ENCODE measurements around the gene TEP1. TPM values are rescaled to one million over a fixed set of nuclear protein-coding genes. Genes with fewer than 3 reads are reported as not detected.
"Not testable (repeated sequence)": the region's sequence is repeated elsewhere in the genome, so short reads cannot be mapped to it uniquely, and the experiment has no call there.

The TEP1 gene
- total and polyA plus RNA-seq, 10 of the 15 experiments (the other 5 are each of a cell fraction or from before 2014, with no cell fraction given), result 3.3 to 29.7 (median 16.8) TPM

DNA sequence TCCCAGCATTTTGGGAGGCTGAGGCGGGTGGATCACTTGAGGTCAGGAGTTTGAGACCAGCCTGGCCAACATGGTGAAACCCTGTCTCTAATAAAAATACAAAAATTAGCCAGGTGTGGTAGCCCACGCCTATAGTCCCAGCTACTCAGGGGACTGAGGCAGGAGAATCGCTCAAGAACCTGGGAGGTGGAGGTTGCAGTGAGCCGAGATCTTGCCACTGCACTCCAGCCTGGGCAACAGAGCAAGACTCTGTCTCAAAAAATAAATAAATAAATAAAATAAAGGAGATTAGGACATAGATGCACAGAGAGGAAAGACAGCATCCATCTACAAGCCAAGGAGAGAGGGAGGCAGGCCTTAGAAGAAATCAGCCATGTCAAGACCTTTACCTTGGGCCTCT lies 72.3 kb downstream of the TEP1 start:
- FAIRE-seq; H2AFZ ChIP-seq (ENCODE audit: control insufficient read depth, low read depth, low read length); H4K20me1 ChIP-seq (ENCODE audit: control insufficient read depth, insufficient read depth); H3K4me2 ChIP-seq (ENCODE audit: control insufficient read depth, insufficient read depth); H3K27ac ChIP-seq (ENCODE audit: control insufficient read depth, insufficient read depth); BruUV-seq (replicated peaks); H3K9me3 ChIP-seq (replicated peaks; ENCODE audit: control insufficient read depth, insufficient read depth, low read length); DNase-seq (ENCODE audit: low read depth, low spot score); H3K4me1 ChIP-seq (ENCODE audit: control insufficient read depth, insufficient read depth, low read length); H3K36me3 ChIP-seq (ENCODE audit: control insufficient read depth in 2 of 2, insufficient read depth in 2 of 2, low read length in 1 of 2); ATAC-seq; H3K9ac ChIP-seq (ENCODE audit: control insufficient read depth, insufficient read depth, low read length); H3K4me3 ChIP-seq; in situ Hi-C loops (cut with MboI); H3K27me3 ChIP-seq (replicated peaks in 1 of 2; ENCODE audit: control insufficient read depth in 2 of 2, insufficient read depth in 2 of 2, low read length in 1 of 2): not testable (repeated sequence)
- peaks cover 10% of the 10 kb centered on the region for H3K79me2 ChIP-seq (ENCODE audit: control insufficient read depth, insufficient read depth, low read length)
- ChIA-PET RAD21 (ENCODE audit: unreplicated experiment) (interaction anchor here (1.0 to 3.8 kb wide), 5 partner anchors 8 to 342 kb away, joined by 3 to 55 read pairs (median 10); partner anchors contain the start of gene CCNB1IP1), SMC1A (ENCODE audit: uncharacterized antibody, unreplicated experiment) (interaction anchor here (1.1 to 6.3 kb wide), 8 partner anchors 8 to 340 kb away, joined by 3 to 65 read pairs (median 7); partner anchors contain the start of gene CCNB1IP1), CTCF (interaction anchor here (0.7 to 5.1 kb wide), 10 partner anchors 10 to 272 kb away, joined by 3 to 62 read pairs (median 4); partner anchors contain the start of gene CCNB1IP1), POLR2A (interaction anchor here (0.9 to 4.7 kb wide), 3 partner anchors 10 to 423 kb away, joined by 3 to 96 read pairs (median 29); partner anchors contain the start of genes CCNB1IP1 and TEP1)
- intact Hi-C loops (cut with micrococcal nuclease; ENCODE audit: unreplicated experiment), result loop anchor here (5.0 kb wide), 4 partner anchors 71 to 761 kb away; partner anchors contain the start of genes TEP1 and TMEM253
- WGBS (ENCODE audit: insufficient coverage, insufficient replicate concordance, low lambda C conversion rate, missing lambda C conversion rate), result 96% methylated on average over 4 of the region's 4 CpGs

- DNase-seq (ENCODE audit: low read depth, low spot score) (no peak), ATAC-seq (no peak), FAIRE-seq (no peak)
- SMC1A ChIA-PET (ENCODE audit: uncharacterized antibody, unreplicated experiment), result interaction anchor here (0.8 to 3.3 kb wide), 10 partner anchors 9 to 288 kb away, joined by 3 to 58 read pairs (median 4); partner anchors contain the start of genes APEX1, PARP2 and TEP1
- H3K4me1 ChIP-seq (ENCODE audit: control insufficient read depth, insufficient read depth, low read length), result peaks cover 6% of the 10 kb centered on the region; the same call in 1 of the 2 replicates
- POLR2A ChIA-PET, result interaction anchor here (0.7 to 7.4 kb wide), 6 partner anchors 8 to 331 kb away, joined by 3 to 96 read pairs (median 3); partner anchors contain the start of genes APEX1, OSGEP and PARP2
- H3K27ac ChIP-seq (ENCODE audit: control insufficient read depth, insufficient read depth), result peak overlapping the region; percentile 85
- H2AFZ ChIP-seq (ENCODE audit: control insufficient read depth, low read depth, low read length), result no peak overlapping the region; the same call in 1 of the 2 replicates
- no TSS peak for BruUV-seq (replicated peaks)
- no peak overlapping the region for H3K4me3 ChIP-seq
- in situ Hi-C loops (cut with MboI) (loop anchor here (5.0 kb wide), 1 partner anchor 348 kb away; the partner anchor contains the start of gene RNASE4), intact Hi-C loops (cut with micrococcal nuclease; ENCODE audit: unreplicated experiment) (no loop called here)
- CTCF ChIA-PET, result interaction anchor here (0.7 to 11.3 kb wide), 9 partner anchors 8 to 331 kb away, joined by 3 to 216 read pairs (median 4); partner anchors contain the start of genes PARP2, TEP1 and TTC5
- H3K9ac ChIP-seq (ENCODE audit: control insufficient read depth, insufficient read depth, low read length), result no peak overlapping the region
- no peaks in the 10 kb centered on the region for H3K27me3 ChIP-seq (replicated peaks in 1 of 2; ENCODE audit: control insufficient read depth in 2 of 2, insufficient read depth in 2 of 2, low read length in 1 of 2)
- RAD21 ChIA-PET (ENCODE audit: unreplicated experiment), result interaction anchor here (0.9 to 3.5 kb wide), 4 partner anchors 8 to 280 kb away, joined by 3 to 49 read pairs (median 9); partner anchors contain the start of gene PARP2
- peaks cover 42% of the 10 kb centered on the region for H3K79me2 ChIP-seq (ENCODE audit: control insufficient read depth, insufficient read depth, low read length)
- H4K20me1 ChIP-seq (ENCODE audit: control insufficient read depth, insufficient read depth), result no peaks in the 10 kb centered on the region
- H3K36me3 ChIP-seq (ENCODE audit: control insufficient read depth in 2 of 2, insufficient read depth in 2 of 2, low read length in 1 of 2), result peaks cover 0 to 4% of the 10 kb centered on the region in 2 experiments; a peak in 1 of 4 replicates
- WGBS (ENCODE audit: insufficient coverage, insufficient replicate concordance, low lambda C conversion rate, missing lambda C conversion rate), result 66% methylated on average over 7 of the region's 7 CpGs
- H3K4me2 ChIP-seq (ENCODE audit: control insufficient read depth, insufficient read depth), result peak overlapping the region; percentile 89
- no peaks in the 10 kb centered on the region for H3K9me3 ChIP-seq (replicated peaks; ENCODE audit: control insufficient read depth, insufficient read depth, low read length)
- TF ChIP-seq ZNF207 (IDR thresholded peaks at IDR 0.05; ENCODE audit: borderline replicate concordance), result no peak
- no peak for TF ChIP-seq RUNX3 (IDR thresholded peaks at IDR 0.05; ENCODE audit: low read length)
- no peak for TF ChIP-seq MEF2A (IDR thresholded peaks at IDR 0.05; ENCODE audit: insufficient read depth, low read depth, low read length)
- no peak for TF ChIP-seq CBX5 (IDR thresholded peaks at IDR 0.05; ENCODE audit: low read depth)
- TF ChIP-seq CREM (IDR thresholded peaks at IDR 0.05; ENCODE audit: low read depth), result no peak
- no peak for TF ChIP-seq SP1 (IDR thresholded peaks at IDR 0.05; ENCODE audit: low read depth, low read length)
- TF ChIP-seq BACH1 (IDR thresholded peaks at IDR 0.05; ENCODE audit: borderline replicate concordance), result no peak
- no peak for TF ChIP-seq SMARCA5 (IDR thresholded peaks at IDR 0.05)
- TF ChIP-seq, protein P1, sequence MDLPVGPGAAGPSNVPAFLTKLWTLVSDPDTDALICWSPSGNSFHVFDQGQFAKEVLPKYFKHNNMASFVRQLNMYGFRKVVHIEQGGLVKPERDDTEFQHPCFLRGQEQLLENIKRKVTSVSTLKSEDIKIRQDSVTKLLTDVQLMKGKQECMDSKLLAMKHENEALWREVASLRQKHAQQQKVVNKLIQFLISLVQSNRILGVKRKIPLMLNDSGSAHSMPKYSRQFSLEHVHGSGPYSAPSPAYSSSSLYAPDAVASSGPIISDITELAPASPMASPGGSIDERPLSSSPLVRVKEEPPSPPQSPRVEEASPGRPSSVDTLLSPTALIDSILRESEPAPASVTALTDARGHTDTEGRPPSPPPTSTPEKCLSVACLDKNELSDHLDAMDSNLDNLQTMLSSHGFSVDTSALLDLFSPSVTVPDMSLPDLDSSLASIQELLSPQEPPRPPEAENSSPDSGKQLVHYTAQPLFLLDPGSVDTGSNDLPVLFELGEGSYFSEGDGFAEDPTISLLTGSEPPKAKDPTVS (IDR thresholded peaks at IDR 0.05; ENCODE audit: low read depth, low read length), result no peak
- TF ChIP-seq PAX5 (IDR thresholded peaks at IDR 0.05; ENCODE audit: borderline replicate concordance, low read depth, low read length), result no peak
- no peak for TF ChIP-seq SMC3 (IDR thresholded peaks at IDR 0.05; ENCODE audit: borderline replicate concordance, low read length)
- TF ChIP-seq FOXK2 (IDR thresholded peaks at IDR 0.05), result no peak
- TF ChIP-seq SIX5 (IDR thresholded peaks at IDR 0.05; ENCODE audit: low read depth, low read length, severe bottlenecking), result no peak
- TF ChIP-seq ESRRA (IDR thresholded peaks at IDR 0.05; ENCODE audit: low read length), result no peak
- no peak for TF ChIP-seq CBX3 (IDR thresholded peaks at IDR 0.05; ENCODE audit: borderline replicate concordance, low read depth)
- TF ChIP-seq SUZ12 (IDR thresholded peaks at IDR 0.05; ENCODE audit: unreplicated experiment), result no peak
- no peak for TF ChIP-seq TCF7 (IDR thresholded peaks at IDR 0.05; ENCODE audit: borderline replicate concordance)
- no peak for TF ChIP-seq MXI1 (IDR thresholded peaks at IDR 0.05; ENCODE audit: low read depth, low read length)
Measured at GRCh38 chr14:20334017-20334416, 79.3 kb downstream of the TEP1 start.
